Measurements from ENCODE around the gene MYADM.

MYADM gene

GRCh38 chr19:53885036-53885435 lies 17.4 kb downstream of the MYADM start:
- DNase-seq (ENCODE audit: low spot score): no peak
- no peak overlapping the region for H3K27ac ChIP-seq
- POLR2A ChIA-PET (ENCODE audit: low non-redundant PET): no interaction called here
- CTCF ChIA-PET: interaction anchor here (0.6 to 0.7 kb wide), 3 partner anchors 31 to 145 kb away, joined by 3 to 4 read pairs (median 3); no protein-coding TSS in a partner anchor
- no peak for TF ChIP-seq CTCF (conservative IDR thresholded peaks at IDR 0.05; ENCODE audit: low read depth)

GRCh38 chr19:53892301-53892980 lies 24.8 kb downstream of the MYADM start:
- ChIA-PET POLR2A (ENCODE audit: low non-redundant PET) (no interaction called here), CTCF (interaction anchor here (0.6 kb wide), 1 partner anchor 33 kb away, joined by 3 read pairs; no protein-coding TSS in a partner anchor)
- no peak for TF ChIP-seq CTCF (conservative IDR thresholded peaks at IDR 0.05; ENCODE audit: low read depth)
- no peak for DNase-seq (ENCODE audit: low spot score)
- no peak overlapping the region for H3K27ac ChIP-seq

- H3K27ac ChIP-seq: no peak overlapping the region
- no peak for TF ChIP-seq CTCF (conservative IDR thresholded peaks at IDR 0.05; ENCODE audit: low read depth)
- ChIA-PET POLR2A (ENCODE audit: low non-redundant PET) (no interaction called here), CTCF (interaction anchor here (0.6 kb wide), 1 partner anchor 131 kb away, joined by 3 read pairs; no protein-coding TSS in a partner anchor)
- DNase-seq (ENCODE audit: low spot score): no peak
These were observed 25.3 kb downstream of the MYADM start for GRCh38 chr19:53892981-53893325.

- POLR2A ChIA-PET (ENCODE audit: low non-redundant PET): no interaction called here
- TF ChIP-seq CTCF (conservative IDR thresholded peaks at IDR 0.05; ENCODE audit: low read depth): no peak
- CTCF ChIA-PET: interaction anchor here (0.6 to 1.2 kb wide), 3 partner anchors 13 to 129 kb away, joined by 3 to 5 read pairs (median 3); partner anchors contain the start of gene PRKCG
- DNase-seq (ENCODE audit: low spot score): peak; percentile 64
- H3K27ac ChIP-seq: no peak overlapping the region
These were observed 27.0 kb downstream of the MYADM start for GRCh38 chr19:53894707-53895106.

GRCh38 chr19:53896682-53897081 lies 29.0 kb downstream of the MYADM start:
- POLR2A ChIA-PET (ENCODE audit: low non-redundant PET): no interaction called here
- no peak overlapping the region for H3K27ac ChIP-seq
- CTCF ChIA-PET: no interaction called here
- no peak for DNase-seq (ENCODE audit: low spot score)
- TF ChIP-seq CTCF (conservative IDR thresholded peaks at IDR 0.05; ENCODE audit: low read depth): no peak

GRCh38 chr19:53897459-53897858 lies 29.8 kb downstream of the MYADM start:
- no peak for TF ChIP-seq CTCF (conservative IDR thresholded peaks at IDR 0.05; ENCODE audit: low read depth)
- POLR2A ChIA-PET (ENCODE audit: low non-redundant PET): no interaction called here
- DNase-seq (ENCODE audit: low spot score): no peak
- CTCF ChIA-PET: interaction anchor here (0.6 kb wide), 1 partner anchor 56 kb away, joined by 3 read pairs; no protein-coding TSS in a partner anchor
- H3K27ac ChIP-seq: no peak overlapping the region
